Bronchial epithelial cell (primary cell): ENCODE results near the gene EML5. TPM values are rescaled to one million over a fixed set of nuclear protein-coding genes. Genes with fewer than 3 reads are reported as not detected.
A peak's percentile ranks its signal among the peaks of the same experiment; 100 is the strongest.

Experiments used
- DNase-seq: peaks from one replicate; pipeline ENCODE4 v3.0.0-alpha.2; 2010; ENCODE audit warnings: low read depth
- FAIRE-seq: peaks from 2 replicates; lab custom pipeline; 2011; peaks lifted over from hg19 to GRCh38; lab: Jason Lieb, UNC
- H3K27me3 ChIP-seq: 2 replicates; pipeline ENCODE4 v1.5.1; 2011; ENCODE audit warnings: low read length; ENCODE audit not compliant: control insufficient read depth, insufficient read depth
- H3K36me3 ChIP-seq: 2 replicates; pipeline ENCODE4 v1.5.1; 2011; ENCODE audit warnings: low read length; ENCODE audit not compliant: control insufficient read depth, insufficient read depth
- H3K4me3 ChIP-seq: 2 replicates; pipeline ENCODE4 v1.5.1; 2011; ENCODE audit warnings: mild to moderate bottlenecking, low read depth, low read length, control low read depth
- CTCF ChIP-seq: IDR thresholded peaks from 2 replicates; pipeline ENCODE4 v1.5.1; 2011; ENCODE audit warnings: mild to moderate bottlenecking, moderate library complexity, low read length, control low read depth, inconsistent platforms; ENCODE audit not compliant: insufficient read depth, severe bottlenecking
- total RNA-seq: library from RNA; depleted of rRNA; stranded (reverse); fragments of >200 nt; gene quantifications from 2 replicates; pipeline ENCODE4 v1.2.1, GENCODE V29; 2014

EML5 gene
- total RNA-seq, 1 donor from 2014 or later: not detected

GRCh38 chr14:88631091-88631490, 161.7 kb downstream of the EML5 start:
- no peak for DNase-seq
- no peak overlapping the region for H3K4me3 ChIP-seq
- H3K36me3 ChIP-seq: no peaks in the 10 kb centered on the region
- no peak for TF ChIP-seq CTCF
- H3K27me3 ChIP-seq: no peaks in the 10 kb centered on the region
- no peak for FAIRE-seq

GRCh38 chr14:88630565-88630964, 162.2 kb downstream of the EML5 start:
- H3K4me3 ChIP-seq: no peak overlapping the region

GRCh38 chr14:88628462-88628861, 164.3 kb downstream of the EML5 start:
- no peak overlapping the region for H3K4me3 ChIP-seq
- DNase-seq (no peak), FAIRE-seq (no peak)
- TF ChIP-seq CTCF: no peak
- H3K27me3 ChIP-seq: no peaks in the 10 kb centered on the region
- no peaks in the 10 kb centered on the region for H3K36me3 ChIP-seq

More at GRCh38 chr14:88630565-88630964, 162.2 kb downstream of the EML5 start:
- no peaks in the 10 kb centered on the region for H3K36me3 ChIP-seq
- DNase-seq (peak; percentile 43), FAIRE-seq (no peak)
- H3K27me3 ChIP-seq: no peaks in the 10 kb centered on the region
- no peak for TF ChIP-seq CTCF

GRCh38 chr14:88628033-88628432, 164.7 kb downstream of the EML5 start:
- FAIRE-seq (no peak), DNase-seq (no peak)
- no peak for TF ChIP-seq CTCF
- no peaks in the 10 kb centered on the region for H3K27me3 ChIP-seq
- no peaks in the 10 kb centered on the region for H3K36me3 ChIP-seq
- no peak overlapping the region for H3K4me3 ChIP-seq

GRCh38 chr14:88625671-88626070, 167.1 kb downstream of the EML5 start:
- Histone ChIP-seq H3K36me3 (no peaks in the 10 kb centered on the region), H3K4me3 (no peak overlapping the region), H3K27me3 (no peaks in the 10 kb centered on the region)
- DNase-seq: no peak
- no peak for TF ChIP-seq CTCF
- FAIRE-seq: no peak

GRCh38 chr14:88621100-88621499, 171.7 kb downstream of the EML5 start:
- H3K27me3 ChIP-seq: no peaks in the 10 kb centered on the region
- no peaks in the 10 kb centered on the region for H3K36me3 ChIP-seq
- TF ChIP-seq CTCF: no peak
- DNase-seq (no peak), FAIRE-seq (no peak)
- no peak overlapping the region for H3K4me3 ChIP-seq
